ENCODE results near the gene COL27A1. TPM values are rescaled to one million over a fixed set of nuclear protein-coding genes. Genes with fewer than 3 reads are reported as not detected.

Gene COL27A1
- polyA plus RNA-seq, 1 donor (not counting 4 experiments of a cell fraction or from before 2014, with no cell fraction given): 14.0 TPM

GRCh38 chr9:114312513-114312875 lies 157.2 kb downstream of the COL27A1 start:
- no peaks in the 10 kb centered on the region for H3K4me1 ChIP-seq (ENCODE audit: control insufficient read depth, extremely low read depth, insufficient read depth, low read length)
- no peak overlapping the region for H2AFZ ChIP-seq (ENCODE audit: control insufficient read depth, low read length)
- no peak overlapping the region for H3K27ac ChIP-seq (ENCODE audit: control insufficient read depth, insufficient read depth, low read length)

GRCh38 chr9:114313186-114313585 lies 157.8 kb downstream of the COL27A1 start:
- no peak overlapping the region for H3K9ac ChIP-seq (ENCODE audit: control insufficient read depth, extremely low read depth, insufficient read depth, low read length)
- H3K4me2 ChIP-seq (ENCODE audit: control insufficient read depth, extremely low read depth, insufficient read depth, low read depth, low read length): no peak overlapping the region
- no peak overlapping the region for H2AFZ ChIP-seq (ENCODE audit: control insufficient read depth, low read length)
- FAIRE-seq: no peak
- H4K20me1 ChIP-seq (ENCODE audit: control insufficient read depth, extremely low read depth, insufficient read depth, low read length): no peaks in the 10 kb centered on the region
- no peaks in the 10 kb centered on the region for H3K79me2 ChIP-seq (ENCODE audit: control insufficient read depth, insufficient read depth, low read length)
- H3K4me1 ChIP-seq (ENCODE audit: control insufficient read depth, extremely low read depth, insufficient read depth, low read length): peaks cover 4% of the 10 kb centered on the region
- dilution Hi-C loops (cut with MboI; ENCODE audit: extremely low pct_ligation_motif_present, low sequenced_read_pairs): no loop called here
- no peak overlapping the region for H3K4me3 ChIP-seq (ENCODE audit: control insufficient read depth in 2 of 3, extremely low read depth in 1 of 3, insufficient read depth in 2 of 3, low read depth in 1 of 3, low read length in 3 of 3)
- DNase-seq (ENCODE audit: low read depth, low spot score): no peak
- TF ChIP-seq CTCF (optimal IDR thresholded peaks at IDR 0.05 in 1 of 3, IDR thresholded peaks at IDR 0.05 in 1 of 3, conservative IDR thresholded peaks at IDR 0.05 in 1 of 3; ENCODE audit: extremely low read depth in 1 of 3, insufficient read depth in 2 of 3, low read length in 3 of 3): no peak
- TF ChIP-seq EZH2 (IDR thresholded peaks at IDR 0.05; ENCODE audit: low read length): no peak
- no peaks in the 10 kb centered on the region for H3K27me3 ChIP-seq (ENCODE audit: control insufficient read depth, extremely low read depth, insufficient read depth, low read length)
- peaks cover 4% of the 10 kb centered on the region for H3K9me3 ChIP-seq (ENCODE audit: control insufficient read depth, low read depth, low read length)
- H3K27ac ChIP-seq (ENCODE audit: control insufficient read depth, insufficient read depth, low read length): no peak overlapping the region
- no peaks in the 10 kb centered on the region for H3K9me1 ChIP-seq (ENCODE audit: control insufficient read depth, extremely low read depth, insufficient read depth, low read length)
- peaks cover 13 to 17% of the 10 kb centered on the region in 2 experiments for H3K36me3 ChIP-seq (ENCODE audit: control insufficient read depth in 2 of 2, extremely low read depth in 1 of 2, insufficient read depth in 2 of 2, low read length in 2 of 2)

More at GRCh38 chr9:114312513-114312875, 157.2 kb downstream of the COL27A1 start:
- FAIRE-seq (no peak), DNase-seq (ENCODE audit: low read depth, low spot score) (no peak)
- Histone ChIP-seq H3K79me2 (ENCODE audit: control insufficient read depth, insufficient read depth, low read length) (no peaks in the 10 kb centered on the region), H3K4me2 (ENCODE audit: control insufficient read depth, extremely low read depth, insufficient read depth, low read depth, low read length) (no peak overlapping the region), H4K20me1 (ENCODE audit: control insufficient read depth, extremely low read depth, insufficient read depth, low read length) (no peaks in the 10 kb centered on the region), H3K4me3 (ENCODE audit: control insufficient read depth in 2 of 3, extremely low read depth in 1 of 3, insufficient read depth in 2 of 3, low read depth in 1 of 3, low read length in 3 of 3) (no peak overlapping the region), H3K36me3 (ENCODE audit: control insufficient read depth in 2 of 2, extremely low read depth in 1 of 2, insufficient read depth in 2 of 2, low read length in 2 of 2) (peaks cover 20 to 22% of the 10 kb centered on the region in 2 experiments), H3K27me3 (ENCODE audit: control insufficient read depth, extremely low read depth, insufficient read depth, low read length) (no peaks in the 10 kb centered on the region), H3K9me1 (ENCODE audit: control insufficient read depth, extremely low read depth, insufficient read depth, low read length) (no peaks in the 10 kb centered on the region), H3K9me3 (ENCODE audit: control insufficient read depth, low read depth, low read length) (peaks cover 4% of the 10 kb centered on the region), H3K9ac (ENCODE audit: control insufficient read depth, extremely low read depth, insufficient read depth, low read length) (no peak overlapping the region)
- dilution Hi-C loops (cut with MboI; ENCODE audit: extremely low pct_ligation_motif_present, low sequenced_read_pairs): no loop called here
- TF ChIP-seq EZH2 (IDR thresholded peaks at IDR 0.05; ENCODE audit: low read length): no peak
- no peak for TF ChIP-seq CTCF (optimal IDR thresholded peaks at IDR 0.05 in 1 of 3, IDR thresholded peaks at IDR 0.05 in 1 of 3, conservative IDR thresholded peaks at IDR 0.05 in 1 of 3; ENCODE audit: extremely low read depth in 1 of 3, insufficient read depth in 2 of 3, low read length in 3 of 3)

Measured in keratinocyte (primary cell).